H1 (cell line): ENCODE measurements around the gene ESYT2. TPM values are rescaled to one million over a fixed set of nuclear protein-coding genes. Genes with fewer than 3 reads are reported as not detected.

Experiments used
- SUZ12 ChIP-seq: fragments of 200-600 bp; sonication (generic); IDR thresholded peaks from 2 replicates; pipeline ENCODE4 v1.6.1; 2012; ENCODE audit warnings: mild to moderate bottlenecking, inconsistent platforms, low read length, moderate library complexity, mixed read lengths
- polyA plus RNA-seq, 7 experiments: library from polyadenylated mRNA; depleted of rRNA in 3 of 7; stranded (reverse) in 5 of 7; unstranded in 2 of 7; fragments of >200 nt in 5 of 7; fragments of 200-250 nt in 2 of 7; gene quantifications; 1 replicate in 5 of 7; 2 replicates in 1 of 7; 4 replicates in 1 of 7; pipeline versions ENCODE4 v1.2.1 to v1.2.3, GENCODE V29; 2011 to 2013; ENCODE audit warnings: missing spikeins in 2 of 7, mixed read lengths in 2 of 7
- total RNA-seq: library from RNA; stranded (reverse); fragmentation: NEBNext Ultra II Directional; extraction: Animal tissue kit (Norgen Biotek cat#: 25700); gene quantifications from 2 replicates; pipeline ENCODE4 v1.2.1, GENCODE V29; 2021

The ESYT2 gene
- total and polyA plus RNA-seq, 2 of the 8 experiments (the other 6 are each of a cell fraction or from before 2014, with no cell fraction given) = 27.0 to 37.5 TPM

- no peak for TF ChIP-seq SUZ12
- TF ChIP-seq, all 59 proteins: peak for 0
Observed at GRCh38 chr7:158737064-158737695, 92.1 kb downstream of the ESYT2 start (continued).
